Inflammatory macrophage treated with lipopolysaccharide for 1 hour (primary cell): ENCODE data around the gene BCL10.
A peak's percentile ranks its signal among the peaks of the same experiment; 100 is the strongest.

Experiments
- DNase-seq, 2 donors: peaks; one replicate each; pipeline ENCODE4 v3.0.0-alpha.2; 2020 to 2022

The BCL10 gene

GRCh38 chr1:85297855-85298629 lies 21.6 kb upstream of the BCL10 start:
- no peak for DNase-seq

GRCh38 chr1:85297538-85297854 lies 21.1 kb upstream of the BCL10 start:
- DNase-seq, result no peak

- DNase-seq, result no peak
Observed at GRCh38 chr1:85296980-85297379, 20.5 kb upstream of the BCL10 start.

GRCh38 chr1:85295654-85296053 lies 19.2 kb upstream of the BCL10 start:
- DNase-seq, result no peak

GRCh38 chr1:85295006-85295431 lies 18.6 kb upstream of the BCL10 start:
- no peak for DNase-seq

GRCh38 chr1:85290826-85291225 lies 14.4 kb upstream of the BCL10 start:
- DNase-seq, result no peak

GRCh38 chr1:85289848-85290335 lies 13.5 kb upstream of the BCL10 start:
- DNase-seq, result no peak

- no peak for DNase-seq
Observed at GRCh38 chr1:85289207-85289847, 12.9 kb upstream of the BCL10 start.

GRCh38 chr1:85284202-85284601 lies 7.8 kb upstream of the BCL10 start:
- no peak for DNase-seq

GRCh38 chr1:85283475-85284199 lies 7.2 kb upstream of the BCL10 start:
- no peak for DNase-seq

- no peak for DNase-seq
Observed at GRCh38 chr1:85282424-85282823, 6.0 kb upstream of the BCL10 start.

GRCh38 chr1:85280636-85281035 lies 4.2 kb upstream of the BCL10 start:
- no peak for DNase-seq

- no peak for DNase-seq
Observed at GRCh38 chr1:85279458-85280080, 3.1 kb upstream of the BCL10 start.

GRCh38 chr1:85278853-85279314 lies 2.5 kb upstream of the BCL10 start:
- DNase-seq, result peak; percentile 82 to 88

GRCh38 chr1:85277802-85278201 lies 1.4 kb upstream of the BCL10 start:
- DNase-seq, result peak in 1 of 2 donors; percentile 45

GRCh38 chr1:85276978-85277639 lies 677 bp upstream of the BCL10 start:
- no peak for DNase-seq

- DNase-seq, result peak; percentile 50 to 54
Observed at GRCh38 chr1:85275701-85276214, 674 bp downstream of the BCL10 start.

- DNase-seq, result peak; percentile 72 to 80
Observed at GRCh38 chr1:85274969-85275453, 1.4 kb downstream of the BCL10 start.

- DNase-seq, result no peak
Observed at GRCh38 chr1:85273397-85273796, 3.0 kb downstream of the BCL10 start.

GRCh38 chr1:85268801-85269585 lies 7.4 kb downstream of the BCL10 start:
- no peak for DNase-seq

GRCh38 chr1:85267313-85267712 lies 9.1 kb downstream of the BCL10 start:
- no peak for DNase-seq
